MM.1S (cell line): ENCODE results near the gene DGKI.

ENCODE experiments used
- DNase-seq: peaks from one replicate; pipeline ENCODE4 v3.0.0-alpha.2; 2015
- H2AFZ ChIP-seq: fragments of 300-600 bp; sonication (generic); 2 replicates; pipeline ENCODE4 v1.6.0; 2016; ENCODE audit warnings: antibody characterized with exemption, low read length
- H3F3A ChIP-seq: fragments of 300-600 bp; sonication (generic); 2 replicates; pipeline ENCODE4 v1.6.1; 2016; ENCODE audit warnings: mild to moderate bottlenecking, antibody characterized with exemption, low read length, moderate library complexity, mixed read lengths; ENCODE audit not compliant: insufficient read depth
- H3K27ac ChIP-seq: fragments of 300-600 bp; sonication (generic); 2 replicates; pipeline ENCODE4 v1.5.1; 2016; ENCODE audit warnings: mild to moderate bottlenecking, low read length
- H3K27me3 ChIP-seq: fragments of 300-600 bp; sonication (generic); replicated peaks from 2 replicates; pipeline ENCODE4 v1.6.0; 2016; ENCODE audit warnings: low read length; ENCODE audit not compliant: insufficient read depth
- H3K36me3 ChIP-seq: fragments of 300-600 bp; sonication (generic); replicated peaks from 2 replicates; pipeline ENCODE4 v1.6.1; 2016; ENCODE audit warnings: mild to moderate bottlenecking, low read length, mixed read lengths; ENCODE audit not compliant: insufficient read depth
- H3K4me1 ChIP-seq: fragments of 300-600 bp; sonication (generic); 2 replicates; pipeline ENCODE4 v1.6.1; 2016; ENCODE audit warnings: low read length, mixed read lengths
- H3K4me2 ChIP-seq: fragments of 300-600 bp; sonication (generic); 2 replicates; pipeline ENCODE4 v1.6.0; 2016; ENCODE audit warnings: low read depth, low read length
- H3K4me3 ChIP-seq: fragments of 300-600 bp; sonication (generic); 2 replicates; pipeline ENCODE4 v1.5.1; 2016; ENCODE audit warnings: low read length, mixed read lengths
- H3K79me2 ChIP-seq: fragments of 300-600 bp; sonication (generic); 2 replicates; pipeline ENCODE4 v1.6.1; 2016; ENCODE audit warnings: mixed run types, low read length, mixed read lengths
- H3K9ac ChIP-seq: fragments of 300-600 bp; sonication (generic); 2 replicates; pipeline ENCODE4 v1.6.1; 2016; ENCODE audit warnings: low read length, mixed read lengths
- H3K9me2 ChIP-seq: fragments of 300-600 bp; sonication (generic); replicated peaks from 2 replicates; pipeline ENCODE4 v1.6.1; 2016; ENCODE audit warnings: mild to moderate bottlenecking, low read length, mixed read lengths; ENCODE audit not compliant: insufficient read depth
- H3K9me3 ChIP-seq: fragments of 300-600 bp; sonication (generic); replicated peaks from 2 replicates; pipeline ENCODE4 v1.6.1; 2016; ENCODE audit warnings: mild to moderate bottlenecking, low read length, mixed read lengths; ENCODE audit not compliant: insufficient read depth
- H4K20me1 ChIP-seq: fragments of 300-600 bp; sonication (generic); 2 replicates; pipeline ENCODE4 v1.6.1; 2016; ENCODE audit warnings: mild to moderate bottlenecking, low read length, moderate library complexity, mixed read lengths; ENCODE audit not compliant: insufficient read depth
- CTCF ChIP-seq: fragments of 300-600 bp; sonication (generic); IDR thresholded peaks from 2 replicates; pipeline ENCODE4 v1.5.1; 2016; ENCODE audit warnings: antibody characterized with exemption, low read length, mixed read lengths
- EZH2 ChIP-seq: fragments of 300-600 bp; sonication (generic); optimal IDR thresholded peaks from 2 replicates; pipeline ENCODE3; 2017; ENCODE audit warnings: low read depth, mild to moderate bottlenecking, antibody characterized with exemption, low read length, mixed read lengths
- EZH2phosphoT487 ChIP-seq: fragments of 300-600 bp; sonication (generic); IDR thresholded peaks from 2 replicates; pipeline ENCODE4 v1.6.1; 2018; ENCODE audit warnings: antibody characterized with exemption, low read length

Gene DGKI

GRCh38 chr7:137828456-137828855, 18.3 kb downstream of the DGKI start:
- no peak overlapping the region for H3K4me2 ChIP-seq
- no peak for TF ChIP-seq CTCF
- no peak for TF ChIP-seq EZH2phosphoT487
- no peak for TF ChIP-seq EZH2
- no peaks in the 10 kb centered on the region for H3K9me3 ChIP-seq

GRCh38 chr7:137825489-137825888, 21.3 kb downstream of the DGKI start:
- H3K79me2 ChIP-seq, result no peaks in the 10 kb centered on the region
- no peaks in the 10 kb centered on the region for H4K20me1 ChIP-seq
- no peaks in the 10 kb centered on the region for H3K4me1 ChIP-seq
- H2AFZ ChIP-seq, result no peak overlapping the region
- no peak for TF ChIP-seq EZH2
- TF ChIP-seq EZH2phosphoT487, result no peak
- TF ChIP-seq CTCF, result no peak
- no peaks in the 10 kb centered on the region for H3K36me3 ChIP-seq
- no peak overlapping the region for H3K9ac ChIP-seq
- no peak overlapping the region for H3K4me3 ChIP-seq
- H3K27ac ChIP-seq, result no peak overlapping the region
- DNase-seq, result no peak
- no peak overlapping the region for H3K4me2 ChIP-seq
- H3F3A ChIP-seq, result no peaks in the 10 kb centered on the region
- no peaks in the 10 kb centered on the region for H3K27me3 ChIP-seq
- H3K9me3 ChIP-seq, result no peaks in the 10 kb centered on the region
- H3K9me2 ChIP-seq, result no peaks in the 10 kb centered on the region

More at GRCh38 chr7:137828456-137828855, 18.3 kb downstream of the DGKI start:
- H3K27me3 ChIP-seq, result no peaks in the 10 kb centered on the region
- H3K36me3 ChIP-seq, result no peaks in the 10 kb centered on the region
- H2AFZ ChIP-seq, result no peak overlapping the region
- DNase-seq, result no peak
- no peaks in the 10 kb centered on the region for H4K20me1 ChIP-seq
- no peak overlapping the region for H3K9ac ChIP-seq
- no peak overlapping the region for H3K27ac ChIP-seq
- H3K9me2 ChIP-seq, result no peaks in the 10 kb centered on the region
- H3K4me3 ChIP-seq, result no peak overlapping the region
- no peaks in the 10 kb centered on the region for H3K79me2 ChIP-seq
- no peaks in the 10 kb centered on the region for H3F3A ChIP-seq
- H3K4me1 ChIP-seq, result no peaks in the 10 kb centered on the region

GRCh38 chr7:137820677-137821420, 25.9 kb downstream of the DGKI start:
- Histone ChIP-seq H3K9ac (no peak overlapping the region), H3K4me3 (no peak overlapping the region), H2AFZ (no peak overlapping the region)

More at GRCh38 chr7:137820677-137821420, 25.9 kb downstream of the DGKI start:
- H3K9me3 ChIP-seq, result no peaks in the 10 kb centered on the region
- no peaks in the 10 kb centered on the region for H3F3A ChIP-seq
- DNase-seq, result no peak
- H4K20me1 ChIP-seq, result no peaks in the 10 kb centered on the region
- H3K36me3 ChIP-seq, result no peaks in the 10 kb centered on the region
- no peaks in the 10 kb centered on the region for H3K9me2 ChIP-seq
- no peaks in the 10 kb centered on the region for H3K27me3 ChIP-seq
- no peak overlapping the region for H3K4me2 ChIP-seq
- no peaks in the 10 kb centered on the region for H3K79me2 ChIP-seq
- H3K4me1 ChIP-seq, result no peaks in the 10 kb centered on the region
- TF ChIP-seq EZH2, result no peak
- TF ChIP-seq CTCF, result no peak
- TF ChIP-seq EZH2phosphoT487, result no peak
- no peak overlapping the region for H3K27ac ChIP-seq
